NCI-H2107 (cell line): ENCODE data around the gene USF1.

Experiments used
- DNase-seq: peaks from one replicate; lab custom pipeline; 2025; lab: John Stamatoyannopoulos, UW

USF1 gene

GRCh38 chr1:161045736-161046604, at the start of gene USF1:
Gene USF1, minus strand, starts transcription at chr1:161045977. Its CDS starts 2,702 bp downstream, at chr1:161043275.
- peak; percentile 97 for DNase-seq

- DNase-seq: no peak
Observed at GRCh38 chr1:161095230-161095629, 49.5 kb upstream of the USF1 start.

- DNase-seq: no peak
Observed at GRCh38 chr1:161094481-161094880, 48.7 kb upstream of the USF1 start.

- no peak for DNase-seq
Observed at GRCh38 chr1:161092621-161093028, 46.8 kb upstream of the USF1 start.

GRCh38 chr1:161091796-161092507, 46.2 kb upstream of the USF1 start:
- DNase-seq: no peak

- no peak for DNase-seq
Observed at GRCh38 chr1:161091093-161091492, 45.3 kb upstream of the USF1 start.

- no peak for DNase-seq
Observed at GRCh38 chr1:161090617-161091016, 44.8 kb upstream of the USF1 start.

GRCh38 chr1:161089938-161090337, 44.2 kb upstream of the USF1 start:
- no peak for DNase-seq

GRCh38 chr1:161089251-161089924, 43.6 kb upstream of the USF1 start, which contains the start of gene NECTIN4:
Gene NECTIN4, minus strand, starts transcription at chr1:161089558. Its CDS starts 262 bp downstream, at chr1:161089296.
- DNase-seq: no peak

- DNase-seq: no peak
Observed at GRCh38 chr1:161088587-161089110, 42.9 kb upstream of the USF1 start.

GRCh38 chr1:161086457-161086856, 40.7 kb upstream of the USF1 start:
- DNase-seq: no peak

- no peak for DNase-seq
Observed at GRCh38 chr1:161085165-161085564, 39.4 kb upstream of the USF1 start.

- DNase-seq: no peak
Observed at GRCh38 chr1:161084597-161084988, 38.8 kb upstream of the USF1 start.

- no peak for DNase-seq
Observed at GRCh38 chr1:161083748-161084596, 38.2 kb upstream of the USF1 start.

- DNase-seq: no peak
Observed at GRCh38 chr1:161082996-161083747, 37.4 kb upstream of the USF1 start.

- DNase-seq: no peak
Observed at GRCh38 chr1:161082483-161082882, 36.7 kb upstream of the USF1 start.

GRCh38 chr1:161081519-161081918, 35.7 kb upstream of the USF1 start:
- DNase-seq: no peak

- no peak for DNase-seq
Observed at GRCh38 chr1:161080441-161081405, 34.9 kb upstream of the USF1 start.

GRCh38 chr1:161079436-161080110, 33.8 kb upstream of the USF1 start:
- DNase-seq: no peak
